ENCODE results near the gene NUF2.
"Not testable (repeated sequence)": the region's sequence is repeated elsewhere in the genome, so short reads cannot be mapped to it uniquely, and the experiment has no call there.

NUF2 gene

GRCh38 chr1:163321311-163322305 is at the start of gene NUF2:
TSS of gene NUF2 (plus strand) at chr1:163321954. CDS start at chr1:163326052, 4,098 bp downstream.
- H3K27me3 Mint-ChIP-seq: no peaks in the 10 kb centered on the region

DNA sequence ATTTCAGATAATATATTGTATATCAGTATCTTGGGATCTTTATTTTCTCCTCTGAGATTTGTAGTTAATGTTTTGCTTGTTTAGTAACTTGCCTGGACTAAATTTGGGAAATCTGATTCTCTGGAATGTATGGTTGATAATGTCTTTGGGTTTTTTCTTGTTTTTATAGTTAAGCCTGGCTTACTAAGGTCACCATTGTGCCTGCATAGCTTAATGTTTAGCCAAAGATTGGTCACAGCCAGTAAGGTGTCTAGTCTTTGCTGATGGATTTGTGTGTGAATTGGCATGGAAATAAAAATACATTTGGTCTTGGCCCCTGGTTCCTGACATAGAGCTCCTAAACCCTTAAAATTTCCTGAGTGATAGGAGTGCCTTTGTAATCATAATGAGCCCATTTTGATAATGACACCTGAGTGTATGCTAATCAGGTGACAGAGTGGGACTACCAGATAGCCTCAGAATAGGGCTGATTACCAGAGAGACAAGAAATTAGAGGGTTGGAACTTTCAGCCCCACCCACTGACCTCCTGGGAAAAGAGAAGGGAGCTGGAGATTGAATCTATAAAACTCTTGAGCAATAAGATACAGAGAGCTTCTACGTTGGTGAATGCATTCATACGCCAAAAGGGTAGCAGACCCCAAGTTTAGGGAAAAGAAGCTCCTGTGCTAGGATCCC is 47.9 kb upstream of the NUF2 start:
- peaks cover 27% of the 10 kb centered on the region for H3K36me3 Mint-ChIP-seq
- DNase-seq (ENCODE audit: low spot score in 2 of 2) (no peak), ATAC-seq (ENCODE audit: low read depth) (no peak)
- H3K4me3 Mint-ChIP-seq: no peak overlapping the region
- H3K27me3 Mint-ChIP-seq: no peaks in the 10 kb centered on the region
- peaks cover 2% of the 10 kb centered on the region for H3K9me3 Mint-ChIP-seq
- H3K27ac Mint-ChIP-seq: no peak overlapping the region
- no peaks in the 10 kb centered on the region for H3K4me1 Mint-ChIP-seq

More at GRCh38 chr1:163321311-163322305, at the start of gene NUF2:
- Mint-ChIP-seq H3K36me3 (no peaks in the 10 kb centered on the region), H3K4me3 (peak within 1 kb of the TSS; percentile 91), H3K9me3 (no peaks in the 10 kb centered on the region), H3K4me1 (peaks cover 9% of the 10 kb centered on the region), H3K27ac (peak within 1 kb of the TSS; percentile 91)
- DNase-seq (ENCODE audit: low spot score in 2 of 2): peak; percentile 91
- ATAC-seq (ENCODE audit: low read depth): peak; percentile 94

- peaks cover 5% of the 10 kb centered on the region for H3K9me3 Mint-ChIP-seq
- no peaks in the 10 kb centered on the region for H3K4me1 Mint-ChIP-seq
- no peaks in the 10 kb centered on the region for H3K27me3 Mint-ChIP-seq
- no peak overlapping the region for H3K4me3 Mint-ChIP-seq
- ATAC-seq (ENCODE audit: low read depth): no peak
- no peak overlapping the region for H3K27ac Mint-ChIP-seq
- peaks cover 32% of the 10 kb centered on the region for H3K36me3 Mint-ChIP-seq
- DNase-seq (ENCODE audit: low spot score in 2 of 2): no peak
Measured at GRCh38 chr1:163275222-163275621, 46.5 kb upstream of the NUF2 start.

DNA sequence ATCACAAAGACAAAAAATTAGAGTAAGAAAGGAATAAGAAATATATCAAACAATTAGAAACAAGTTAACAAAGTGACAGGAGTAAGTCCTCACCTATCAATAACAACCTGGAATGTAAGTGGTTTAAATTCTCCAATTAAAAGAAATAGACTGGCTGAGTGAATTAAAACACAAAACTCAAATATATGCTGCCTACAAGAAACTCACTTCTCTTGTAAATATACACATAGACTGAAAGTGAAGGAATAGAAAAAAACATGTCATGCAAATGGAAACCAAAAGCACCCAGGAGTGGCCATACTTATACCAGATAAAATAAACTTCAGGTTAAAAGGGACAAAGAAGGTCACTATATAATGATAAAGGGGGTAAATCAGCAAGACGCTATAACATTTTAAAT is 43.2 kb upstream of the NUF2 start:
- no peak for ATAC-seq (ENCODE audit: low read depth)
- DNase-seq (ENCODE audit: low spot score in 2 of 2): no peak
- H3K4me1 Mint-ChIP-seq: no peaks in the 10 kb centered on the region
- H3K36me3 Mint-ChIP-seq: peaks cover 47% of the 10 kb centered on the region
- H3K27me3 Mint-ChIP-seq: no peaks in the 10 kb centered on the region
- no peak overlapping the region for H3K4me3 Mint-ChIP-seq
- peaks cover 10% of the 10 kb centered on the region for H3K9me3 Mint-ChIP-seq
- H3K27ac Mint-ChIP-seq: no peak overlapping the region

- not testable (repeated sequence) for H3K4me3 Mint-ChIP-seq; H3K4me1 Mint-ChIP-seq; DNase-seq (ENCODE audit: low spot score in 2 of 2); H3K27ac Mint-ChIP-seq; ATAC-seq (ENCODE audit: low read depth); H3K27me3 Mint-ChIP-seq; H3K9me3 Mint-ChIP-seq
- H3K36me3 Mint-ChIP-seq: peaks cover 27% of the 10 kb centered on the region
Measured at GRCh38 chr1:163284867-163285266, 36.9 kb upstream of the NUF2 start.

- H3K4me1 Mint-ChIP-seq: no peaks in the 10 kb centered on the region
- H3K27ac Mint-ChIP-seq: no peak overlapping the region
- no peak overlapping the region for H3K4me3 Mint-ChIP-seq
- ATAC-seq (ENCODE audit: low read depth): no peak
- H3K9me3 Mint-ChIP-seq: peaks cover 3% of the 10 kb centered on the region
- H3K27me3 Mint-ChIP-seq: no peaks in the 10 kb centered on the region
- peaks cover 23% of the 10 kb centered on the region for H3K36me3 Mint-ChIP-seq
- DNase-seq (ENCODE audit: low spot score in 2 of 2): no peak
Measured at GRCh38 chr1:163290025-163290640, 31.6 kb upstream of the NUF2 start.

DNA sequence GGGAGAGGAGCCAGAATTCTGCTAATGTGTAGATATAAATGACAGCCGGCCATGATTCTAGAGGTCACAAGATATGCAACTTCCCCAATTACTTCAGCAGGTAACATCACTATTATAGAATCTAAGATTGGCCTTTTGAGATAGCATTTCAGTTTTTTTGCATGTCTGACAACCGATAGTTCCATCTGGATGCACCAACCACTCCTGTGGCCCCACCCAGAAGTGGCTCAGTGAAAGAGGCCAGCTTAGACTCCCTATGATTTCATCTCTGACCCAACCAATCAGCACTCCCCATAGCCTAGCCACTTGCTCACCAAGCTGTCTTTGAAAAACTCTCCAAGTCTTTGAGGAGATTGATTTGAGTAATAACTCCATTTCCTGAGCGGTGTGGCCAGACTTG is 30.3 kb upstream of the NUF2 start:
- no peak overlapping the region for H3K27ac Mint-ChIP-seq
- peaks cover 3% of the 10 kb centered on the region for H3K9me3 Mint-ChIP-seq
- no peaks in the 10 kb centered on the region for H3K4me1 Mint-ChIP-seq
- H3K4me3 Mint-ChIP-seq: no peak overlapping the region
- H3K36me3 Mint-ChIP-seq: peaks cover 22% of the 10 kb centered on the region
- no peak for ATAC-seq (ENCODE audit: low read depth)
- no peaks in the 10 kb centered on the region for H3K27me3 Mint-ChIP-seq
- DNase-seq (ENCODE audit: low spot score in 2 of 2): no peak

GRCh38 chr1:163292153-163292552 is 29.6 kb upstream of the NUF2 start:
- not testable (repeated sequence) for DNase-seq (ENCODE audit: low spot score in 2 of 2); H3K27me3 Mint-ChIP-seq; H3K4me3 Mint-ChIP-seq; H3K9me3 Mint-ChIP-seq; ATAC-seq (ENCODE audit: low read depth); H3K4me1 Mint-ChIP-seq; H3K27ac Mint-ChIP-seq
- H3K36me3 Mint-ChIP-seq: peaks cover 22% of the 10 kb centered on the region

DNA sequence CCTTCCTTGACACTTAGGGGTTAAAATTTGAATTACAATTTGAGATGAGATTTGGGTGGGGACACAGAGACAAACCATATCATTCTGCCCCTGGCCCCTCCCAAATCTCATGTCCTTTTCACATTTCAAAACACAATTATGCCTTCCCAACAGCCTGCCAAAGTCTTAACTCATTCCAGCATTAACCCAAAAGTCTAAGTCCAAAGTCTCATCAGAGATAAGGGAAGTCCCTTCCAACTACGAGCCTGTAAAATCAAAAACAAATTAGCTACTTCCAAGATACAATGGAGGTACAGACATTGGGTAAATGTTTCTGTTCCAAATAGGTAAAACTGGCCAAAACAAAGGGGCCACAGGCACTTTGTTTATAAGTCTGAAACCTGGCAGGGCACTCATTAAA is 28.3 kb upstream of the NUF2 start:
- not testable (repeated sequence) for H3K9me3 Mint-ChIP-seq; H3K27me3 Mint-ChIP-seq; ATAC-seq (ENCODE audit: low read depth); DNase-seq (ENCODE audit: low spot score in 2 of 2); H3K4me3 Mint-ChIP-seq; H3K27ac Mint-ChIP-seq; H3K4me1 Mint-ChIP-seq
- H3K36me3 Mint-ChIP-seq: peaks cover 22% of the 10 kb centered on the region

DNA sequence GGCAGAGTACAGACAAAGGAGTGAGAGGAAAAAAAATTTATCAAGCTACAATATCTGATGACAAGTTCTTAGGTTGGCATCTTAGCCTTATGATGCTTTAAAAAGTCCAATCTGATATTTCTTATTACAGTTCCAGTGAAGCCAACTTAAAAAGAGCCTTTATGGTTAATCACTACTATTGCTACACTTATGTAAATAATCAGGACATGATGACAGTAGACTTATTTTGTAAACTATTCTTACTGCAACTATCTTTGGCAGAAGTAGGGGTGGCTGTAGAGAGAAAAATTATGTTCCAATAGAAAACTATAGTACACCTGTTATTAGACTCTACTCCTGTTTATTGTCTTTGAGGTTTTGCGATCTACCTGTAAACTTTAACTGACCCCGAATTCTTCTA is 25.8 kb upstream of the NUF2 start:
- no peak overlapping the region for H3K27ac Mint-ChIP-seq
- peaks cover 3% of the 10 kb centered on the region for H3K9me3 Mint-ChIP-seq
- H3K4me1 Mint-ChIP-seq: no peaks in the 10 kb centered on the region
- no peak overlapping the region for H3K4me3 Mint-ChIP-seq
- H3K36me3 Mint-ChIP-seq: peaks cover 32% of the 10 kb centered on the region
- no peak for ATAC-seq (ENCODE audit: low read depth)
- H3K27me3 Mint-ChIP-seq: no peaks in the 10 kb centered on the region
- no peak for DNase-seq (ENCODE audit: low spot score in 2 of 2)

- Mint-ChIP-seq H3K27me3 (no peaks in the 10 kb centered on the region), H3K4me3 (no peak overlapping the region), H3K27ac (peak overlapping the region; percentile 56), H3K4me1 (no peaks in the 10 kb centered on the region), H3K9me3 (peaks cover 3% of the 10 kb centered on the region), H3K36me3 (peaks cover 32% of the 10 kb centered on the region)
- no peak for ATAC-seq (ENCODE audit: low read depth)
- DNase-seq (ENCODE audit: low spot score in 2 of 2): no peak
Measured at GRCh38 chr1:163296504-163297263, 25.1 kb upstream of the NUF2 start.

- peaks cover 1% of the 10 kb centered on the region for H3K9me3 Mint-ChIP-seq
- DNase-seq (ENCODE audit: low spot score in 2 of 2) (no peak), ATAC-seq (ENCODE audit: low read depth) (no peak)
- H3K27me3 Mint-ChIP-seq: no peaks in the 10 kb centered on the region
- no peak overlapping the region for H3K27ac Mint-ChIP-seq
- no peaks in the 10 kb centered on the region for H3K4me1 Mint-ChIP-seq
- H3K36me3 Mint-ChIP-seq: peaks cover 22% of the 10 kb centered on the region
- no peak overlapping the region for H3K4me3 Mint-ChIP-seq
Measured at GRCh38 chr1:163298365-163298764, 23.4 kb upstream of the NUF2 start.

- Mint-ChIP-seq H3K27me3 (no peaks in the 10 kb centered on the region), H3K4me3 (no peak overlapping the region), H3K4me1 (no peaks in the 10 kb centered on the region), H3K9me3 (no peaks in the 10 kb centered on the region), H3K27ac (no peak overlapping the region), H3K36me3 (peaks cover 34% of the 10 kb centered on the region)
- ATAC-seq (ENCODE audit: low read depth) (no peak), DNase-seq (ENCODE audit: low spot score in 2 of 2) (no peak)
Measured at GRCh38 chr1:163300568-163300967, 21.2 kb upstream of the NUF2 start.
